SK-N-MC (cell line): ENCODE results near the gene INPP4B.

Source experiments
- DNase-seq: peaks from one replicate; pipeline ENCODE4 v3.0.0-alpha.2; 2011; ENCODE audit warnings: low read depth, low spot score
- H3K27ac ChIP-seq: fragments of 200-600 bp; sonication (generic); 2 replicates; pipeline ENCODE4 v1.5.1; 2016; ENCODE audit warnings: mixed run types
- H3K36me3 ChIP-seq: fragments of 200-600 bp; sonication (generic); 2 replicates; pipeline ENCODE4 v1.6.1; 2017; ENCODE audit warnings: antibody characterized with exemption, low read length, mixed read lengths; ENCODE audit not compliant: insufficient read depth
- H3K4me3 ChIP-seq: fragments of 200-600 bp; sonication (generic); 2 replicates; pipeline ENCODE4 v1.5.1; 2016
- H3K9ac ChIP-seq: fragments of 200-600 bp; sonication (generic); 2 replicates; pipeline ENCODE4 v1.8.0; 2017; ENCODE audit warnings: mixed run types, mixed read lengths; ENCODE audit not compliant: insufficient read length
- H3K9me3 ChIP-seq: fragments of 200-600 bp; sonication (generic); 2 replicates; pipeline ENCODE4 v1.6.1; 2017; ENCODE audit warnings: low read depth, mild to moderate bottlenecking, antibody characterized with exemption, low read length, moderate library complexity, mixed read lengths
- EZH2 ChIP-seq: fragments of 200-600 bp; sonication (generic); IDR thresholded peaks from one replicate; pipeline ENCODE4 v1.6.1; 2017; ENCODE audit warnings: antibody characterized with exemption
- FOXP2 ChIP-seq: optimal IDR thresholded peaks from 2 replicates; pipeline ENCODE3; 2011; ENCODE audit warnings: mild to moderate bottlenecking, moderate library complexity; ENCODE audit not compliant: insufficient read depth; ENCODE audit errors: extremely low read length, control extremely low read depth
- POLR2AphosphoS5 ChIP-seq: IDR thresholded peaks from 2 replicates; pipeline ENCODE4 v1.6.1; 2012; ENCODE audit warnings: mild to moderate bottlenecking, low read depth, low read length, borderline replicate concordance

The INPP4B gene

DNA sequence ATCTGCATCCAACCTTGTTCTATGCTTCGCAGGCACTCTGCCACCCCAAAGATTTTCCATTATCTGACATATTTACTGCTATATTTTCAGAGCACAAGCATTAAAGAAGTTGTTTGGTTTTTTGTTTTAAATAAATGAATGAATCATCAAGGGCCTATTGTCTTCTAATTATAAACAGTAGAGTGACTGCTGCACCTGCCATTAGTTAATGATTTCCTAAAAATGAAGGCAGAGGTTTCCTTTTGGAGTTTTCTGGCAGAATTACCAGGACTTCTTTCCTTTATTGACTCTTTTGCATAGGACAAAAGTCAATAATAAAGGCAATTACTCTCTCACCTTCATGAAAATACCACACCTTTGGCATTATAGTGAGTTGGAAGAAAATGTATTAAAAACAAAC lies 238.1 kb downstream of the INPP4B start:
- no peak for DNase-seq
- no peak overlapping the region for H3K9ac ChIP-seq
- H3K36me3 ChIP-seq, result no peaks in the 10 kb centered on the region
- no peak overlapping the region for H3K27ac ChIP-seq
- no peak overlapping the region for H3K4me3 ChIP-seq
- TF ChIP-seq EZH2, result no peak
- TF ChIP-seq POLR2AphosphoS5, result no peak
- no peak for TF ChIP-seq FOXP2
- H3K9me3 ChIP-seq, result no peaks in the 10 kb centered on the region

DNA sequence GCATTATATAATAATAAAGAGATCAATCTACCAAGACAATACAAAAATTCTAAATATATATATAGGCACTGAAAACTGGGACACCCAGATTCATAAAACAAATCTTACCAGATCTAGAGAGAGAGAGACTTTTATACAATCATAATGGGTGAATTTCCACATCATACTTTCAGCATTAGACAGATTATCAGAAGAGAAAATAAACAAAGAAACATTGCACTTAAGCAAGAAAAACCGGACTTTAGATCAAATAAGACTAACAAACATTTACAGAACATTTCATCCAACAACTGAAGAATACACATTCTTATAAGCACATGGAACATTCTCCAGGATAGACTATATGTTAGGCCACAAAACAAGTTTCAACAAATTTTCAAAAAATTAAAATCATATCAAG lies 245.1 kb downstream of the INPP4B start:
- no peak overlapping the region for H3K4me3 ChIP-seq
- TF ChIP-seq POLR2AphosphoS5 (no peak), EZH2 (no peak), FOXP2 (no peak)
- H3K9me3 ChIP-seq, result no peaks in the 10 kb centered on the region
- no peak for DNase-seq
- H3K9ac ChIP-seq, result no peak overlapping the region
- H3K36me3 ChIP-seq, result no peaks in the 10 kb centered on the region
- H3K27ac ChIP-seq, result no peak overlapping the region

DNA sequence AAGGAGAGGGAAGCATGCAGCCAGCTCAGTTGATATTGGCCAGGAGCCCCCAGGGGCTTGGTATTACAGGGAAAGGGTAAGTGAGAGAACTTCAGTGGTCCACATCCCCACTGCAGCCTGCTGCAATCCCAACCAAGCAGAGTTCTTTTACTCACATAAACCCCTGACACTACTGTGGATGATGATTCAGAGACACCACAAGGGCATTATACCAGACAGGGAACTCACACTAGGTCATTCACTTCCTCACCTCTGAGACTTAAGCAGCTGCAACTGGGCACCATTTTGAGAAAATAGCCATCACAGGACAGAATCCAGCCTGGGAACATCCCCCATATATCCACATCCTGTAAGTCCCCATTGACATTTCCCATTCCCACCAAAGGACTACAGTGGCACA lies 248.0 kb downstream of the INPP4B start:
- H3K9me3 ChIP-seq, result no peaks in the 10 kb centered on the region
- no peak overlapping the region for H3K4me3 ChIP-seq
- no peak for TF ChIP-seq EZH2
- no peak for TF ChIP-seq POLR2AphosphoS5
- no peak for TF ChIP-seq FOXP2
- no peak overlapping the region for H3K27ac ChIP-seq
- H3K9ac ChIP-seq, result no peak overlapping the region
- no peak for DNase-seq
- H3K36me3 ChIP-seq, result no peaks in the 10 kb centered on the region

GRCh38 chr4:142596595-142596994 lies 249.5 kb downstream of the INPP4B start:
- Histone ChIP-seq H3K9me3 (no peaks in the 10 kb centered on the region), H3K36me3 (no peaks in the 10 kb centered on the region), H3K4me3 (no peak overlapping the region), H3K27ac (no peak overlapping the region), H3K9ac (no peak overlapping the region)
- DNase-seq, result no peak
- TF ChIP-seq POLR2AphosphoS5, result no peak
- no peak for TF ChIP-seq FOXP2
- TF ChIP-seq EZH2, result no peak

GRCh38 chr4:142596121-142596520 lies 250.0 kb downstream of the INPP4B start:
- DNase-seq, result no peak
- Histone ChIP-seq H3K4me3 (no peak overlapping the region), H3K36me3 (no peaks in the 10 kb centered on the region), H3K9ac (no peak overlapping the region), H3K27ac (no peak overlapping the region), H3K9me3 (no peaks in the 10 kb centered on the region)
- TF ChIP-seq FOXP2 (no peak), EZH2 (no peak), POLR2AphosphoS5 (no peak)

DNA sequence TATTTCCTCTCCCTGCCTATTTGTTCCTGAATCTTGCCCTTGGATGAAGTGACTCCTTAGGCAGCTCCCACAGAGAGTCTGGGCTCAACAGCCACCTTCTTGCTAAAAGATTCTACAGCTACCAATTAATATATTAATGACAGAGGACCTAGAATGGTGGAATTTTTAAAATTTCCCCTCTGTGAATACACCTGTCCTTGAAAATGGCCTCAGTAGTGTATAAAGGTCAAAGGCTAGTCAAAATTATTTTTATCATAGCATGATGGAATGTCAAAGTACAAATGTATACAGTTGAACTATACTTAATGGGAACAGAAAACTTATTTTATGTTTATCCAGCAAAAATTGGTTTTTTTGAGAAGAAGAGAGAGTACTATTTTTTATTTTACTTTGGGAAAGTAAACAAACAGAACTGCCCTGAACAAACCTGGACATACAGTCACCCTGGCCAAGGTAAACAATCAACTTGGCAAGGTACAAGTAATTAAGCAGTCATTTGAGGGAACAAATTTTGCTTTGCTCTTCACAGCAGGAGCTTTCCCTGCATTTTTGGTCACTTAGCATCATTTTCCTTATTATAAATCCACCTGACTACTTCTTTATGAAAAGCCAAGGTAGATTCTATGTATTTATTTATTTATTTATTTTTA lies 250.8 kb downstream of the INPP4B start:
- no peak for DNase-seq
- Histone ChIP-seq H3K9ac (no peak overlapping the region), H3K27ac (no peak overlapping the region), H3K4me3 (no peak overlapping the region), H3K36me3 (no peaks in the 10 kb centered on the region), H3K9me3 (no peaks in the 10 kb centered on the region)
- no peak for TF ChIP-seq FOXP2
- no peak for TF ChIP-seq EZH2
- no peak for TF ChIP-seq POLR2AphosphoS5

DNA sequence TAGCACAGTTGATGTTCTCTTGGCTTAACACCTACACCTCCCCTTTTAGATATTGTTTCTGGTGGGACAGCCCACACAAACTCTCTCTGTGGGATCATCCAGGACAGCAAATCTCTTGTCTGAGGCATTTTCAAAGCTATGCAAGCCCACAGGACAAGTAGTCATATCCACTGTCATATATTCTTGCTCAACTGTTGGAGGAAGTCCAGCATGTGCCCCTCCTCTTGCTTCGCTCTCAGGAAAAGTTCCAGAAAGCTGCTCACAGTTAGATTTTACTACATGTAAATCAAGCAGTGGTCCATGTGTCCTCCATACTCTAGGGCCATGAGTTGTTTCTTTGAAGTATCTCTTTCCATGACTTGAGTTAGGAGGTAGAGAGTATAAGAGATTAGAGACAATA lies 260.7 kb downstream of the INPP4B start:
- Histone ChIP-seq H3K9me3 (no peaks in the 10 kb centered on the region), H3K27ac (no peak overlapping the region), H3K4me3 (no peak overlapping the region), H3K9ac (no peak overlapping the region), H3K36me3 (no peaks in the 10 kb centered on the region)
- DNase-seq, result no peak
- TF ChIP-seq EZH2, result no peak
- TF ChIP-seq POLR2AphosphoS5, result no peak
- TF ChIP-seq FOXP2, result no peak

DNA sequence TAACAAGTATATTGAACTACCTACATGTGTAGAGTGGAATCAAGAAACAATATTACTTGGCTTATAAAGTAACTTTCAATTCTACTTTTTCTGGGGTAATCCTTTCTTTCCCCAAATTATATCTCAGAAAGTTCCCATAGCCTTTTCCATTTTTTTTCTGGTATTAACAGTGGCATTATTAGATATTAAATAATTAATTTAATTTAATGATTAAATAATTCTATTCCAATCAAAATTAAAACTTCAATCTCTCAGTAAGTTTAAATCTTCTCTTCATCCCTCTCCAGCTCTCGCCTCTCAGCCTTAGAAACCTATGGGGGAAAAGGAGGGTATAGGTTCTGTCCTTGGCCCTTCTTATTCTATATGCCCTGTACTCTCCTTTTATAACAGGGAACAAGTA lies 262.4 kb downstream of the INPP4B start:
- no peak overlapping the region for H3K27ac ChIP-seq

DNA sequence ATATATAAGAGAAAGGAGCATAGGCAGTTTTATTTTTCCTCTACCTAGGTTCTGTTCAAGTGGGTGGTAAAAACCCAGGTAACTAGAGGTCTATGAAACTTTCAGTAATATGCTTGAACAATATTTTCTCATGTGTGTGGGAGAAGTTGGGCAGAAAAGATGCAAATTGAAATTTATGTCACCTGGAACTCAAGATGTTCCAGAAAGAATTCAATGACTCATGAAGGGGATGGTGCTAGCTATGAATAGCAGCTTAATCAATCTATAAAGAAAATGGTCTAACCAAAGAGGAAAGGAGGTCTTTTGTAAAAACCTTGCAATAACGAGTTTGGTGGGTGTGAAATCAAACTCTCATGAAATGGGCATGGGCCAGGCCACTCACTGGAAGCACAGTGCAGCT lies 263.8 kb downstream of the INPP4B start:
- Histone ChIP-seq H3K36me3 (no peaks in the 10 kb centered on the region), H3K4me3 (no peak overlapping the region), H3K9ac (no peak overlapping the region), H3K9me3 (no peaks in the 10 kb centered on the region), H3K27ac (no peak overlapping the region)
- DNase-seq, result no peak
- no peak for TF ChIP-seq FOXP2
- no peak for TF ChIP-seq POLR2AphosphoS5
- TF ChIP-seq EZH2, result no peak

More for the DNA sequence above, 262.4 kb downstream of the INPP4B start:
- Histone ChIP-seq H3K9ac (no peak overlapping the region), H3K9me3 (no peaks in the 10 kb centered on the region), H3K4me3 (no peak overlapping the region), H3K36me3 (no peaks in the 10 kb centered on the region)
- TF ChIP-seq EZH2 (no peak), FOXP2 (no peak), POLR2AphosphoS5 (no peak)
- DNase-seq, result no peak
